Loucy (cell line): Measurements from ENCODE around the gene HLA-A.

Experiments used
- H2AFZ ChIP-seq: fragments of 200-600 bp; sonication (generic); 2 replicates; pipeline ENCODE4 v1.6.0; 2016; ENCODE audit warnings: antibody characterized with exemption, mild to moderate bottlenecking, low read length, moderate library complexity
- H3F3A ChIP-seq: fragments of 200-600 bp; 2 replicates; pipeline ENCODE4 v1.6.0; 2016; ENCODE audit warnings: antibody characterized with exemption, low read depth, mild to moderate bottlenecking
- H3K27me3 ChIP-seq: fragments of 200-600 bp; sonication (generic); 2 replicates; pipeline ENCODE4 v1.6.1; 2014; ENCODE audit warnings: low read length, mild to moderate bottlenecking; ENCODE audit not compliant: insufficient read depth, poor library complexity, severe bottlenecking
- H3K36me3 ChIP-seq: fragments of 200-600 bp; sonication (generic); 2 replicates; pipeline ENCODE4 v1.6.1; 2016; ENCODE audit warnings: low read length; ENCODE audit not compliant: insufficient read depth
- H3K4me1 ChIP-seq: fragments of 200-600 bp; sonication (generic); 2 replicates; pipeline ENCODE4 v1.5.1; 2014; ENCODE audit warnings: low read length, mild to moderate bottlenecking; ENCODE audit not compliant: insufficient read depth, poor library complexity, severe bottlenecking
- H3K4me2 ChIP-seq: fragments of 200-600 bp; sonication (generic); 2 replicates; pipeline ENCODE4 v1.6.0; 2014; ENCODE audit warnings: antibody characterized with exemption, low read length, low read depth, mild to moderate bottlenecking; ENCODE audit not compliant: poor library complexity, severe bottlenecking
- H3K4me3 ChIP-seq: fragments of 200-600 bp; sonication (generic); 2 replicates; pipeline ENCODE4 v1.5.1; 2014; ENCODE audit warnings: low read length, mild to moderate bottlenecking, mixed read lengths; ENCODE audit not compliant: poor library complexity, severe bottlenecking
- H3K79me2 ChIP-seq: fragments of 200-600 bp; sonication (generic); 2 replicates; pipeline ENCODE4 v1.6.1; 2014; ENCODE audit warnings: low read length; ENCODE audit not compliant: insufficient read depth
- H3K9ac ChIP-seq: fragments of 200-600 bp; sonication (generic); 2 replicates; pipeline ENCODE4 v1.6.0; 2014; ENCODE audit warnings: mild to moderate bottlenecking, low read depth, low read length, moderate library complexity; ENCODE audit not compliant: poor library complexity, severe bottlenecking
- H3K9me2 ChIP-seq: fragments of 200-600 bp; sonication (generic); replicated peaks from 2 replicates; pipeline ENCODE4 v1.6.1; 2016; ENCODE audit warnings: low read depth, low read length, mixed read lengths
- H3K9me3 ChIP-seq: fragments of 200-600 bp; sonication (generic); 2 replicates; pipeline ENCODE4 v1.6.1; 2014; ENCODE audit warnings: mild to moderate bottlenecking, antibody characterized with exemption, low read length, low read depth; ENCODE audit not compliant: insufficient read depth
- H4K20me1 ChIP-seq: fragments of 200-600 bp; sonication (generic); 2 replicates; pipeline ENCODE4 v1.6.0; 2014; ENCODE audit warnings: antibody characterized with exemption, low read length, mild to moderate bottlenecking; ENCODE audit not compliant: insufficient read depth, poor library complexity, severe bottlenecking
- CTCF ChIP-seq: fragments of 200-600 bp; sonication (generic); conservative IDR thresholded peaks from 2 replicates; pipeline ENCODE4 v1.5.1; 2014; ENCODE audit warnings: mild to moderate bottlenecking, antibody characterized with exemption, low read length
- EZH2phosphoT487 ChIP-seq: fragments of 200-600 bp; IDR thresholded peaks from 2 replicates; pipeline ENCODE4 v1.6.1; 2018; ENCODE audit warnings: antibody characterized with exemption, mild to moderate bottlenecking, moderate library complexity, borderline replicate concordance

Gene HLA-A

GRCh38 chr6:29924287-29924686, 18.0 kb upstream of the HLA-A start:
- H2AFZ ChIP-seq, result no peak overlapping the region
- peak overlapping the region; percentile 99 for H3K4me2 ChIP-seq
- no peak overlapping the region for H3K4me3 ChIP-seq
- no peak overlapping the region for H3K9ac ChIP-seq
- peaks cover 37% of the 10 kb centered on the region for H3K79me2 ChIP-seq
- no peaks in the 10 kb centered on the region for H3K9me3 ChIP-seq
- TF ChIP-seq CTCF (no peak), EZH2phosphoT487 (no peak)
- no peaks in the 10 kb centered on the region for H3K27me3 ChIP-seq
- no peaks in the 10 kb centered on the region for H3K36me3 ChIP-seq
- no peaks in the 10 kb centered on the region for H3K9me2 ChIP-seq
- H3F3A ChIP-seq, result no peaks in the 10 kb centered on the region
- peaks cover 45% of the 10 kb centered on the region for H3K4me1 ChIP-seq
- no peaks in the 10 kb centered on the region for H4K20me1 ChIP-seq

GRCh38 chr6:29924731-29925130, 17.6 kb upstream of the HLA-A start:
- Histone ChIP-seq H3K9ac (peak overlapping the region; percentile 99), H2AFZ (no peak overlapping the region), H4K20me1 (no peaks in the 10 kb centered on the region), H3F3A (no peaks in the 10 kb centered on the region), H3K27me3 (no peaks in the 10 kb centered on the region), H3K4me3 (peak overlapping the region; percentile 80), H3K79me2 (peaks cover 37% of the 10 kb centered on the region), H3K9me2 (no peaks in the 10 kb centered on the region), H3K4me1 (peaks cover 41% of the 10 kb centered on the region), H3K4me2 (peak overlapping the region; percentile 99), H3K36me3 (no peaks in the 10 kb centered on the region), H3K9me3 (no peaks in the 10 kb centered on the region)
- no peak for TF ChIP-seq EZH2phosphoT487
- no peak for TF ChIP-seq CTCF

- Histone ChIP-seq H3K4me2 (peak overlapping the region; percentile 99), H2AFZ (no peak overlapping the region), H3K4me1 (peaks cover 39% of the 10 kb centered on the region), H3K79me2 (peaks cover 37% of the 10 kb centered on the region), H4K20me1 (no peaks in the 10 kb centered on the region), H3K4me3 (peak overlapping the region; percentile 80), H3K9me3 (no peaks in the 10 kb centered on the region), H3K9me2 (no peaks in the 10 kb centered on the region), H3K36me3 (no peaks in the 10 kb centered on the region), H3K9ac (peak overlapping the region; percentile 99), H3F3A (no peaks in the 10 kb centered on the region), H3K27me3 (no peaks in the 10 kb centered on the region)
- no peak for TF ChIP-seq EZH2phosphoT487
- no peak for TF ChIP-seq CTCF
These were observed 17.0 kb upstream of the HLA-A start for GRCh38 chr6:29925321-29925720.
